Fibroblast of mammary gland (primary cell): ENCODE measurements around the gene PCOLCE2.

Source experiments
- DNase-seq: peaks from one replicate; pipeline ENCODE4 v3.0.0-alpha.2; 2010; ENCODE audit warnings: low read depth
- H3K4me3 ChIP-seq: 2 replicates; pipeline ENCODE4 v1.5.1; 2011; ENCODE audit warnings: low read depth, mild to moderate bottlenecking, low read length, moderate library complexity; ENCODE audit not compliant: control insufficient read depth
- TF ChIP-seq, protein P1 (sequence below): conservative IDR thresholded peaks from 2 replicates; pipeline ENCODE4 v1.5.1; 2011; ENCODE audit warnings: low read depth, low read length, inconsistent platforms; ENCODE audit not compliant: control insufficient read depth, insufficient read depth

Gene PCOLCE2

DNA sequence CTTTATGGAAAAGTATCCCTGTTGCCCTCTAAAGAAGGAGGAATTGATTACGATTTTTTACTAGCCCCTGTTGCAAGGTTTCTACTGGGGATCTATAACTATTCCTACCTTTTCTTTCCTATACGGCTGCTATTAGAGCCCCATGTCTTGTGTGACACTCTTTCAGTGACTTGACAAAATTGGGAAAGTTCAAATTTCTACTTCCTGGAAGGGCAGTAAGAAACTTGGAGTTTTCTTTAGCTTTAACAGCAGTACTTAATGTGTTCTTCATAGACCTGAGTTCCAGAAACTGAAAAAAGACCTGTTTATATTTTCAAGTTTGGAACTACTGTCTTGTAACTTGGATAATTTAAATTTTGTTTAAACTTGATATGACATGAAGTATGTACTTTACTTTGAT, 110.3 kb downstream of the PCOLCE2 start:
- TF ChIP-seq, protein P1, sequence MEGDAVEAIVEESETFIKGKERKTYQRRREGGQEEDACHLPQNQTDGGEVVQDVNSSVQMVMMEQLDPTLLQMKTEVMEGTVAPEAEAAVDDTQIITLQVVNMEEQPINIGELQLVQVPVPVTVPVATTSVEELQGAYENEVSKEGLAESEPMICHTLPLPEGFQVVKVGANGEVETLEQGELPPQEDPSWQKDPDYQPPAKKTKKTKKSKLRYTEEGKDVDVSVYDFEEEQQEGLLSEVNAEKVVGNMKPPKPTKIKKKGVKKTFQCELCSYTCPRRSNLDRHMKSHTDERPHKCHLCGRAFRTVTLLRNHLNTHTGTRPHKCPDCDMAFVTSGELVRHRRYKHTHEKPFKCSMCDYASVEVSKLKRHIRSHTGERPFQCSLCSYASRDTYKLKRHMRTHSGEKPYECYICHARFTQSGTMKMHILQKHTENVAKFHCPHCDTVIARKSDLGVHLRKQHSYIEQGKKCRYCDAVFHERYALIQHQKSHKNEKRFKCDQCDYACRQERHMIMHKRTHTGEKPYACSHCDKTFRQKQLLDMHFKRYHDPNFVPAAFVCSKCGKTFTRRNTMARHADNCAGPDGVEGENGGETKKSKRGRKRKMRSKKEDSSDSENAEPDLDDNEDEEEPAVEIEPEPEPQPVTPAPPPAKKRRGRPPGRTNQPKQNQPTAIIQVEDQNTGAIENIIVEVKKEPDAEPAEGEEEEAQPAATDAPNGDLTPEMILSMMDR = no peak
- no peak overlapping the region for H3K4me3 ChIP-seq
- no peak for DNase-seq

DNA sequence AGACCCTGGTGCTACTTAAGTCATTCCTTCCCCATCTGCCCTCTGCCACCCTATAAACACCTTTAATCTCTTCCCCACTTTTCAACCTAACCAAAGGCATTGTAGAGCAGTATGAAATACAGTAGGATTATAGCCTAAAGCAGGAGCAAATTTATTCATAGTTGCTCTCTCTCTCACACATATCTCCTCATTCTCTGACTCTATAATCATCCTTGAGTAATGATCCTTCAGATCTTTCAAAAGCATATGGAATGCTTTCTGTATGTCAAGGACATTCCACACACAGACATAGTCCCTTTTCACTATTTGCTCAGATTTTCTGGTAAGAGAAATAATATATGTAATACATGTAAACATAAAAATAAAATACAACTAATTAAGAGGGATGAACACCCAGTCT, 111.0 kb downstream of the PCOLCE2 start:
- H3K4me3 ChIP-seq = no peak overlapping the region
- TF ChIP-seq, protein P1 = no peak
- no peak for DNase-seq

DNA sequence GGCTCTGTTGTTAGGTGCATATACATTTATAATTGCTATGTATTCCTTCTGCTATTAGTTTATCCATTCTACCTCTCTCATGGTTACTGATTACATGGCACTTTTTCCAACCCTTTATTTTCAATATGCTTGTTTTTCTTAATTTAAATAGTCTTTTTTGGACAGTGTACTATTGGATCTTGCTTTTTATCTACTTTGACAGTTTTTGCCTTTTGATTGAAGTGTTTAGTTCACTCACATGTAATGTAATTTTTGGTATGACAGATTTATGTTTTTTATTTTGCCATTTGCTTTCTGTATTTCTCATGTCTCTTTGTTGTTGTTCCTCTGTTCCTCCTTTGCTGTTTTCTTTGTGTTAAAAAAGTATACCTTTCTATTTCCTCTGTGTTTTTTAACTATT, 120.5 kb downstream of the PCOLCE2 start:
- no peak overlapping the region for H3K4me3 ChIP-seq
- no peak for DNase-seq
- TF ChIP-seq, protein P1 = no peak
